H1 (cell line): Measurements from ENCODE around the gene RPRD2. TPM values are rescaled to one million over a fixed set of nuclear protein-coding genes. Genes with fewer than 3 reads are reported as not detected.

Source experiments
- JUN ChIP-seq: IDR thresholded peaks from 2 replicates; pipeline ENCODE4 v1.6.1; 2011; ENCODE audit warnings: low read depth, mild to moderate bottlenecking, improper control_type of control experiment, low read length
- KDM4A ChIP-seq: IDR thresholded peaks from one replicate; pipeline ENCODE4 v1.7.1; 2012; ENCODE audit warnings: low read depth, mild to moderate bottlenecking, moderate library complexity, low read length, inconsistent platforms; ENCODE audit not compliant: severe bottlenecking
- KDM5A ChIP-seq: fragments of 200-600 bp; IDR thresholded peaks from 2 replicates; pipeline ENCODE4 v1.7.1; 2012; ENCODE audit warnings: mild to moderate bottlenecking, low read length, inconsistent platforms, mixed read lengths
- POU5F1 ChIP-seq: IDR thresholded peaks from 2 replicates; pipeline ENCODE4 v1.6.1; 2011; ENCODE audit warnings: low read depth, mild to moderate bottlenecking, low read length, moderate library complexity
- RAD21 ChIP-seq, 2 experiments: IDR thresholded peaks in 1 of 2; conservative IDR thresholded peaks in 1 of 2; 2 replicates each; pipeline ENCODE4 v1.6.1; 2011; ENCODE audit warnings: low read depth in 2 of 2, low read length in 2 of 2, improper control_type of control experiment in 1 of 2, inconsistent platforms in 1 of 2, mild to moderate bottlenecking in 1 of 2, moderate library complexity in 1 of 2
- TEAD4 ChIP-seq: IDR thresholded peaks from 2 replicates; pipeline ENCODE4 v1.6.1; 2012; ENCODE audit warnings: low read depth, low read length, inconsistent platforms, mixed read lengths
- YY1 ChIP-seq: IDR thresholded peaks from 2 replicates; pipeline ENCODE4 v1.6.1; 2011; ENCODE audit warnings: low read depth, mild to moderate bottlenecking, low read length
- polyA plus RNA-seq, 7 experiments: library from polyadenylated mRNA; depleted of rRNA in 3 of 7; stranded (reverse) in 5 of 7; unstranded in 2 of 7; fragments of >200 nt in 5 of 7; fragments of 200-250 nt in 2 of 7; gene quantifications; 1 replicate in 5 of 7; 2 replicates in 1 of 7; 4 replicates in 1 of 7; pipeline versions ENCODE4 v1.2.1 to v1.2.3, GENCODE V29; 2011 to 2013; ENCODE audit warnings: missing spikeins in 2 of 7, mixed read lengths in 2 of 7
- total RNA-seq: library from RNA; stranded (reverse); fragmentation: NEBNext Ultra II Directional; extraction: Animal tissue kit (Norgen Biotek cat#: 25700); gene quantifications from 2 replicates; pipeline ENCODE4 v1.2.1, GENCODE V29; 2021
- TF ChIP-seq, protein P1 (sequence below): fragments of 300-600 bp; sonication (generic); IDR thresholded peaks from 2 replicates; pipeline ENCODE4 v1.7.1; 2012; ENCODE audit warnings: low read length, moderate library complexity, mild to moderate bottlenecking, inconsistent platforms; ENCODE audit not compliant: insufficient replicate concordance

Gene RPRD2
- total and polyA plus RNA-seq, 2 of the 8 experiments (the other 6 are each of a cell fraction or from before 2014, with no cell fraction given), result 14.4 to 32.4 TPM

DNA sequence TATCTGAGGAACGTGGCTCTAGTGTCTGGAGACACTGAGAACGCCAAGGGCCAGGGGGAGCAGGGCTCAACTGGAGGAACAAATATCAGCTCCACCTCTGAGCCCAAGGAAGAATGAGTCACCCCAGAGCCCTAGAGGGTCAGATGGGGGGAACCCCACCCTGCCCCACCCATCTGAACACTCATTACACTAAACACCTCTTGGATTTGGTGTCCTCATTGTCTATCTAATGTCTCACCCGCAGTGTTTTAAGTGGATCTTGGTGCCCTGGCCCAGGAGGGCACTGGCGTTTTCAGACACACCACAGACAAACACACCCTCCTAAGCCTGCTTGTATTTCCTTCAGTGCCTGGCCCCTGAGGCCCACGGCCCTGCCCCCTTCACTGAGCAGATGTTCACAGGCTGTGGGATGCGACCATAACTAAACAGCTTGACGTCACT lies 149.4 kb downstream of the RPRD2 start (continued):
- TF ChIP-seq, protein P1, sequence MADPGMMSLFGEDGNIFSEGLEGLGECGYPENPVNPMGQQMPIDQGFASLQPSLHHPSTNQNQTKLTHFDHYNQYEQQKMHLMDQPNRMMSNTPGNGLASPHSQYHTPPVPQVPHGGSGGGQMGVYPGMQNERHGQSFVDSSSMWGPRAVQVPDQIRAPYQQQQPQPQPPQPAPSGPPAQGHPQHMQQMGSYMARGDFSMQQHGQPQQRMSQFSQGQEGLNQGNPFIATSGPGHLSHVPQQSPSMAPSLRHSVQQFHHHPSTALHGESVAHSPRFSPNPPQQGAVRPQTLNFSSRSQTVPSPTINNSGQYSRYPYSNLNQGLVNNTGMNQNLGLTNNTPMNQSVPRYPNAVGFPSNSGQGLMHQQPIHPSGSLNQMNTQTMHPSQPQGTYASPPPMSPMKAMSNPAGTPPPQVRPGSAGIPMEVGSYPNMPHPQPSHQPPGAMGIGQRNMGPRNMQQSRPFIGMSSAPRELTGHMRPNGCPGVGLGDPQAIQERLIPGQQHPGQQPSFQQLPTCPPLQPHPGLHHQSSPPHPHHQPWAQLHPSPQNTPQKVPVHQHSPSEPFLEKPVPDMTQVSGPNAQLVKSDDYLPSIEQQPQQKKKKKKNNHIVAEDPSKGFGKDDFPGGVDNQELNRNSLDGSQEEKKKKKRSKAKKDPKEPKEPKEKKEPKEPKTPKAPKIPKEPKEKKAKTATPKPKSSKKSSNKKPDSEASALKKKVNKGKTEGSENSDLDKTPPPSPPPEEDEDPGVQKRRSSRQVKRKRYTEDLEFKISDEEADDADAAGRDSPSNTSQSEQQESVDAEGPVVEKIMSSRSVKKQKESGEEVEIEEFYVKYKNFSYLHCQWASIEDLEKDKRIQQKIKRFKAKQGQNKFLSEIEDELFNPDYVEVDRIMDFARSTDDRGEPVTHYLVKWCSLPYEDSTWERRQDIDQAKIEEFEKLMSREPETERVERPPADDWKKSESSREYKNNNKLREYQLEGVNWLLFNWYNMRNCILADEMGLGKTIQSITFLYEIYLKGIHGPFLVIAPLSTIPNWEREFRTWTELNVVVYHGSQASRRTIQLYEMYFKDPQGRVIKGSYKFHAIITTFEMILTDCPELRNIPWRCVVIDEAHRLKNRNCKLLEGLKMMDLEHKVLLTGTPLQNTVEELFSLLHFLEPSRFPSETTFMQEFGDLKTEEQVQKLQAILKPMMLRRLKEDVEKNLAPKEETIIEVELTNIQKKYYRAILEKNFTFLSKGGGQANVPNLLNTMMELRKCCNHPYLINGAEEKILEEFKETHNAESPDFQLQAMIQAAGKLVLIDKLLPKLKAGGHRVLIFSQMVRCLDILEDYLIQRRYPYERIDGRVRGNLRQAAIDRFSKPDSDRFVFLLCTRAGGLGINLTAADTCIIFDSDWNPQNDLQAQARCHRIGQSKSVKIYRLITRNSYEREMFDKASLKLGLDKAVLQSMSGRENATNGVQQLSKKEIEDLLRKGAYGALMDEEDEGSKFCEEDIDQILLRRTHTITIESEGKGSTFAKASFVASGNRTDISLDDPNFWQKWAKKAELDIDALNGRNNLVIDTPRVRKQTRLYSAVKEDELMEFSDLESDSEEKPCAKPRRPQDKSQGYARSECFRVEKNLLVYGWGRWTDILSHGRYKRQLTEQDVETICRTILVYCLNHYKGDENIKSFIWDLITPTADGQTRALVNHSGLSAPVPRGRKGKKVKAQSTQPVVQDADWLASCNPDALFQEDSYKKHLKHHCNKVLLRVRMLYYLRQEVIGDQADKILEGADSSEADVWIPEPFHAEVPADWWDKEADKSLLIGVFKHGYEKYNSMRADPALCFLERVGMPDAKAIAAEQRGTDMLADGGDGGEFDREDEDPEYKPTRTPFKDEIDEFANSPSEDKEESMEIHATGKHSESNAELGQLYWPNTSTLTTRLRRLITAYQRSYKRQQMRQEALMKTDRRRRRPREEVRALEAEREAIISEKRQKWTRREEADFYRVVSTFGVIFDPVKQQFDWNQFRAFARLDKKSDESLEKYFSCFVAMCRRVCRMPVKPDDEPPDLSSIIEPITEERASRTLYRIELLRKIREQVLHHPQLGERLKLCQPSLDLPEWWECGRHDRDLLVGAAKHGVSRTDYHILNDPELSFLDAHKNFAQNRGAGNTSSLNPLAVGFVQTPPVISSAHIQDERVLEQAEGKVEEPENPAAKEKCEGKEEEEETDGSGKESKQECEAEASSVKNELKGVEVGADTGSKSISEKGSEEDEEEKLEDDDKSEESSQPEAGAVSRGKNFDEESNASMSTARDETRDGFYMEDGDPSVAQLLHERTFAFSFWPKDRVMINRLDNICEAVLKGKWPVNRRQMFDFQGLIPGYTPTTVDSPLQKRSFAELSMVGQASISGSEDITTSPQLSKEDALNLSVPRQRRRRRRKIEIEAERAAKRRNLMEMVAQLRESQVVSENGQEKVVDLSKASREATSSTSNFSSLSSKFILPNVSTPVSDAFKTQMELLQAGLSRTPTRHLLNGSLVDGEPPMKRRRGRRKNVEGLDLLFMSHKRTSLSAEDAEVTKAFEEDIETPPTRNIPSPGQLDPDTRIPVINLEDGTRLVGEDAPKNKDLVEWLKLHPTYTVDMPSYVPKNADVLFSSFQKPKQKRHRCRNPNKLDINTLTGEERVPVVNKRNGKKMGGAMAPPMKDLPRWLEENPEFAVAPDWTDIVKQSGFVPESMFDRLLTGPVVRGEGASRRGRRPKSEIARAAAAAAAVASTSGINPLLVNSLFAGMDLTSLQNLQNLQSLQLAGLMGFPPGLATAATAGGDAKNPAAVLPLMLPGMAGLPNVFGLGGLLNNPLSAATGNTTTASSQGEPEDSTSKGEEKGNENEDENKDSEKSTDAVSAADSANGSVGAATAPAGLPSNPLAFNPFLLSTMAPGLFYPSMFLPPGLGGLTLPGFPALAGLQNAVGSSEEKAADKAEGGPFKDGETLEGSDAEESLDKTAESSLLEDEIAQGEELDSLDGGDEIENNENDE, result no peak
- TF ChIP-seq RAD21 (IDR thresholded peaks at IDR 0.05 in 1 of 2, conservative IDR thresholded peaks at IDR 0.05 in 1 of 2; ENCODE audit: low read depth in 2 of 2, low read length in 2 of 2) (no peak), JUN (no peak), POU5F1 (no peak), TEAD4 (no peak), KDM4A (no peak), KDM5A (no peak), YY1 (no peak)
